Karpas-422 (cell line): ENCODE results near the gene KLF15. TPM values are rescaled to one million over a fixed set of nuclear protein-coding genes. Genes with fewer than 3 reads are reported as not detected.

Source experiments
- DNase-seq: peaks from one replicate; pipeline ENCODE4 v3.0.0-alpha.2; 2015
- H2AFZ ChIP-seq: fragments of 200-600 bp; sonication (generic); 2 replicates; pipeline ENCODE4 v1.6.1; 2014; ENCODE audit warnings: antibody characterized with exemption, low read length, mixed read lengths
- H3K27ac ChIP-seq: fragments of 200-600 bp; sonication (generic); 2 replicates; pipeline ENCODE4 v1.5.1; 2014; ENCODE audit warnings: mild to moderate bottlenecking, low read length, moderate library complexity
- H3K27me3 ChIP-seq: fragments of 200-600 bp; sonication (generic); 2 replicates; pipeline ENCODE4 v1.6.1; 2014; ENCODE audit warnings: low read length, mixed read lengths
- H3K36me3 ChIP-seq: fragments of 200-600 bp; sonication (generic); 2 replicates; pipeline ENCODE4 v1.6.1; 2014; ENCODE audit warnings: low read length, mixed read lengths; ENCODE audit not compliant: insufficient read depth
- H3K4me1 ChIP-seq: fragments of 200-600 bp; sonication (generic); 2 replicates; pipeline ENCODE4 v1.6.1; 2014; ENCODE audit warnings: mild to moderate bottlenecking, low read length, mixed read lengths
- H3K4me2 ChIP-seq: fragments of 200-600 bp; sonication (generic); 2 replicates; pipeline ENCODE4 v1.6.1; 2014; ENCODE audit warnings: low read length, low read depth, mild to moderate bottlenecking; ENCODE audit not compliant: poor library complexity, severe bottlenecking
- H3K4me3 ChIP-seq: fragments of 200-600 bp; sonication (generic); 2 replicates; pipeline ENCODE4 v1.5.1; 2014; ENCODE audit warnings: mild to moderate bottlenecking, antibody characterized with exemption, low read length, mixed read lengths
- H3K79me2 ChIP-seq: fragments of 200-600 bp; sonication (generic); 2 replicates; pipeline ENCODE4 v1.6.1; 2014; ENCODE audit warnings: mild to moderate bottlenecking, low read length, mixed read lengths
- H3K9ac ChIP-seq: fragments of 200-600 bp; sonication (generic); 2 replicates; pipeline ENCODE4 v1.6.0; 2014; ENCODE audit warnings: low read length
- H3K9me2 ChIP-seq: fragments of 200-600 bp; sonication (generic), shearing (Covaris generic); replicated peaks from 2 replicates; pipeline ENCODE4 v1.6.0; 2014; ENCODE audit warnings: mild to moderate bottlenecking, low read length, moderate library complexity; ENCODE audit not compliant: insufficient read depth
- H3K9me3 ChIP-seq: fragments of 300-700, 200-600 bp; sonication (generic); 2 replicates; pipeline ENCODE4 v1.6.1; 2014; ENCODE audit warnings: low read length, mixed read lengths
- H4K20me1 ChIP-seq: fragments of 200-600 bp; sonication (generic); 2 replicates; pipeline ENCODE4 v1.6.1; 2014; ENCODE audit warnings: mild to moderate bottlenecking, antibody characterized with exemption, low read length, low read depth; ENCODE audit not compliant: insufficient read depth
- total RNA-seq: library from RNA; depleted of rRNA; stranded (reverse); fragments of >200 nt; shearing (Covaris generic); gene quantifications from 2 replicates; pipeline ENCODE4 v1.2.3, GENCODE V29; 2014; ENCODE audit warnings: low replicate concordance

Gene KLF15
- total RNA-seq, 1 experiment from 2014 or later = not detected

GRCh38 chr3:126348308-126348920 lies 8.8 kb downstream of the KLF15 start:
- H3K27me3 ChIP-seq = no peaks in the 10 kb centered on the region
- no peak overlapping the region for H3K4me2 ChIP-seq
- no peaks in the 10 kb centered on the region for H3K79me2 ChIP-seq
- H3K4me1 ChIP-seq = no peaks in the 10 kb centered on the region
- no peak overlapping the region for H3K27ac ChIP-seq
- H3K9me2 ChIP-seq = no peaks in the 10 kb centered on the region
- peak; percentile 45 for DNase-seq
- H3K9me3 ChIP-seq = no peaks in the 10 kb centered on the region
- H2AFZ ChIP-seq = no peak overlapping the region
- H3K36me3 ChIP-seq = no peaks in the 10 kb centered on the region
- H3K9ac ChIP-seq = no peak overlapping the region
- H4K20me1 ChIP-seq = no peaks in the 10 kb centered on the region
- H3K4me3 ChIP-seq = no peak overlapping the region

GRCh38 chr3:126347543-126348161 lies 9.6 kb downstream of the KLF15 start:
- Histone ChIP-seq H3K9me3 (no peaks in the 10 kb centered on the region), H3K4me2 (no peak overlapping the region), H3K79me2 (no peaks in the 10 kb centered on the region), H3K9ac (no peak overlapping the region), H2AFZ (no peak overlapping the region), H3K27ac (no peak overlapping the region), H3K9me2 (no peaks in the 10 kb centered on the region), H3K36me3 (no peaks in the 10 kb centered on the region), H3K27me3 (no peaks in the 10 kb centered on the region), H3K4me1 (no peaks in the 10 kb centered on the region), H3K4me3 (no peak overlapping the region), H4K20me1 (no peaks in the 10 kb centered on the region)
- DNase-seq = no peak

- Histone ChIP-seq H3K27me3 (no peaks in the 10 kb centered on the region), H3K4me3 (no peak overlapping the region), H3K9me3 (no peaks in the 10 kb centered on the region), H2AFZ (no peak overlapping the region), H3K4me2 (no peak overlapping the region), H3K36me3 (no peaks in the 10 kb centered on the region), H4K20me1 (no peaks in the 10 kb centered on the region), H3K4me1 (no peaks in the 10 kb centered on the region), H3K9ac (no peak overlapping the region), H3K27ac (no peak overlapping the region), H3K9me2 (no peaks in the 10 kb centered on the region), H3K79me2 (no peaks in the 10 kb centered on the region)
- DNase-seq = no peak
Measured at GRCh38 chr3:126346466-126346865, 10.7 kb downstream of the KLF15 start.

- no peak overlapping the region for H3K4me3 ChIP-seq
- H3K27ac ChIP-seq = no peak overlapping the region
- no peaks in the 10 kb centered on the region for H3K9me2 ChIP-seq
- H3K27me3 ChIP-seq = no peaks in the 10 kb centered on the region
- no peak overlapping the region for H3K4me2 ChIP-seq
- no peaks in the 10 kb centered on the region for H3K4me1 ChIP-seq
- no peak overlapping the region for H3K9ac ChIP-seq
- H4K20me1 ChIP-seq = no peaks in the 10 kb centered on the region
- H2AFZ ChIP-seq = no peak overlapping the region
- no peaks in the 10 kb centered on the region for H3K9me3 ChIP-seq
- DNase-seq = no peak
- H3K36me3 ChIP-seq = no peaks in the 10 kb centered on the region
- H3K79me2 ChIP-seq = no peaks in the 10 kb centered on the region
Measured at GRCh38 chr3:126345641-126346460, 11.4 kb downstream of the KLF15 start.

- no peaks in the 10 kb centered on the region for H3K27me3 ChIP-seq
- no peak for DNase-seq
- no peaks in the 10 kb centered on the region for H4K20me1 ChIP-seq
Measured at GRCh38 chr3:126345231-126345630, 12.0 kb downstream of the KLF15 start.

GRCh38 chr3:126344380-126345041 lies 12.7 kb downstream of the KLF15 start:
- no peaks in the 10 kb centered on the region for H3K36me3 ChIP-seq
- no peak overlapping the region for H2AFZ ChIP-seq
- H3K4me2 ChIP-seq = no peak overlapping the region
- H3K4me3 ChIP-seq = no peak overlapping the region
- H3K9ac ChIP-seq = no peak overlapping the region
- H4K20me1 ChIP-seq = no peaks in the 10 kb centered on the region
- no peaks in the 10 kb centered on the region for H3K4me1 ChIP-seq
- no peak overlapping the region for H3K27ac ChIP-seq
- no peaks in the 10 kb centered on the region for H3K27me3 ChIP-seq
- H3K79me2 ChIP-seq = no peaks in the 10 kb centered on the region
- H3K9me2 ChIP-seq = no peaks in the 10 kb centered on the region
- DNase-seq = no peak
- H3K9me3 ChIP-seq = no peaks in the 10 kb centered on the region

More at GRCh38 chr3:126345231-126345630, 12.0 kb downstream of the KLF15 start:
- no peak overlapping the region for H2AFZ ChIP-seq
- no peaks in the 10 kb centered on the region for H3K79me2 ChIP-seq
- no peaks in the 10 kb centered on the region for H3K36me3 ChIP-seq
- H3K4me1 ChIP-seq = no peaks in the 10 kb centered on the region
- no peak overlapping the region for H3K27ac ChIP-seq
- H3K9ac ChIP-seq = no peak overlapping the region
- no peaks in the 10 kb centered on the region for H3K9me2 ChIP-seq
- H3K4me2 ChIP-seq = no peak overlapping the region
- H3K9me3 ChIP-seq = no peaks in the 10 kb centered on the region
- H3K4me3 ChIP-seq = no peak overlapping the region

- Histone ChIP-seq H3K4me2 (no peak overlapping the region), H3K79me2 (no peaks in the 10 kb centered on the region), H3K4me3 (no peak overlapping the region), H2AFZ (no peak overlapping the region), H3K36me3 (no peaks in the 10 kb centered on the region), H3K4me1 (no peaks in the 10 kb centered on the region), H3K9me3 (no peaks in the 10 kb centered on the region), H3K9me2 (no peaks in the 10 kb centered on the region), H3K9ac (no peak overlapping the region), H3K27ac (no peak overlapping the region), H3K27me3 (no peaks in the 10 kb centered on the region), H4K20me1 (no peaks in the 10 kb centered on the region)
- DNase-seq = no peak
Measured at GRCh38 chr3:126343649-126344035, 13.6 kb downstream of the KLF15 start.
